Lower leg skin (tissue), 3 donors: ENCODE results near the gene FOXP4.

ENCODE experiments used
- CTCF ChIP-seq, 3 donors: fragments of 450-650 bp; IDR thresholded peaks; one replicate each; pipeline ENCODE4 v1.5.1; 2016; ENCODE audit warnings: antibody characterized with exemption in 3 of 3, mild to moderate bottlenecking in 3 of 3, moderate library complexity in 2 of 3
- POLR2A ChIP-seq, 2 donors: fragments of 450-650 bp; IDR thresholded peaks; one replicate each; pipeline ENCODE4 v1.6.1; 2016 to 2017; ENCODE audit warnings: antibody characterized with exemption in 2 of 2, mild to moderate bottlenecking in 1 of 2, moderate library complexity in 1 of 2

DNA sequence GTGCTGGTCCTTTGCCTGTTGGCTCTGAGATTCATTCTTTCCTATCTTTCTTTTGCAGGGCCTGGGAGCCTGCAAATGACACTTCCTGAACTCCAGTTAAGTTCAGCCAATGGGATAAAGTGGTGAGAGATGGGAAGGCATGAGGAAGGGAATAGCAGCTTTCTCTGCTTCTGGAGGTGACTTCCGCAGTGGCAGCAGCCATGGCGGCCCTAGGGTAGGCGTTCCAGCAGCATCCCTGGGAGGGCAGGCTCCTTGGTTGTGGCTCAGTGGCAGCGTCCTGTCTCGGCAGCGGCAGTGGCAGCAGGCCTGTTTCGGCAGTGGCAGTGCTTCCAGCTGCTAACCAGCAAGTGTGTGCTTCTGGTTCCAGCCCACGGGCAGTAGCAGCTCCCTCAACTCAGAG is 84.8 kb downstream of the FOXP4 start:
- no peak for TF ChIP-seq POLR2A (IDR thresholded peaks at IDR 0.05)
- TF ChIP-seq CTCF (IDR thresholded peaks at IDR 0.05): no peak
